Urinary bladder (tissue), 4 donors: ENCODE data around the gene BRPF1. TPM values are rescaled to one million over a fixed set of nuclear protein-coding genes. Genes with fewer than 3 reads are reported as not detected.
"Not testable (repeated sequence)": the region's sequence is repeated elsewhere in the genome, so short reads cannot be mapped to it uniquely, and the experiment has no call there.

ENCODE experiments used
- DNase-seq: peaks from one replicate; pipeline ENCODE4 v3.0.0-alpha.2; 2015; ENCODE audit errors: extremely low spot score
- H3K27ac ChIP-seq: one replicate; pipeline ENCODE4 v1.5.1; 2013; ENCODE audit warnings: low read depth, mild to moderate bottlenecking, moderate library complexity
- H3K36me3 ChIP-seq: one replicate; pipeline ENCODE4 v1.6.1; 2013; ENCODE audit warnings: mild to moderate bottlenecking, moderate library complexity; ENCODE audit not compliant: insufficient read depth
- H3K4me1 ChIP-seq: one replicate; pipeline ENCODE4 v1.6.1; 2013; ENCODE audit warnings: mild to moderate bottlenecking, moderate library complexity; ENCODE audit not compliant: insufficient read depth
- H3K4me3 ChIP-seq: one replicate; pipeline ENCODE4 v1.5.1; 2013; ENCODE audit warnings: low read depth, low read length
- WGBS: extraction: QIAGEN DNeasy Blood & Tissue Kit; methylation state at CpG from one replicate; pipeline ENCODE4 v1.1.7; 2013; 5-methylcytosine and 5-hydroxymethylcytosine counted together
- polyA plus RNA-seq: library from polyadenylated mRNA; stranded (reverse); fragments of 200-250 nt; gene quantifications from one replicate; pipeline ENCODE4 v1.2.3, GENCODE V29; 2013
- total RNA-seq: library from RNA; depleted of rRNA; stranded (reverse); fragments of >200 nt; gene quantifications from one replicate; pipeline ENCODE4 v1.2.3, GENCODE V29; 2014
- donor health status: healthy with polysubstance abuse.
- donor health status: healthy.

BRPF1 gene
- total and polyA plus RNA-seq, 2 donors, result 11.0 to 13.8 TPM

- Histone ChIP-seq H3K27ac (no peak overlapping the region), H3K4me1 (no peaks in the 10 kb centered on the region), H3K4me3 (peak overlapping the region; percentile 39), H3K36me3 (no peaks in the 10 kb centered on the region)
- 32% methylated on average over 17 of the region's 17 CpGs for WGBS
- DNase-seq, result no peak
Observed at GRCh38 chr3:9750556-9751411, 19.2 kb downstream of the BRPF1 start.

GRCh38 chr3:9754678-9755077 lies 23.1 kb downstream of the BRPF1 start:
- Histone ChIP-seq H3K27ac (no peak overlapping the region), H3K4me1 (no peaks in the 10 kb centered on the region), H3K4me3 (no peak overlapping the region), H3K36me3 (peaks cover 12% of the 10 kb centered on the region)
- no peak for DNase-seq
- WGBS, result 65% methylated on average over 8 of the region's 8 CpGs

GRCh38 chr3:9757427-9757826 lies 25.9 kb downstream of the BRPF1 start:
- 89% methylated on average over 13 of the region's 13 CpGs for WGBS
- peaks cover 12% of the 10 kb centered on the region for H3K36me3 ChIP-seq

GRCh38 chr3:9760779-9761505 lies 29.4 kb downstream of the BRPF1 start:
- 94% methylated on average over 10 of the region's 10 CpGs for WGBS
- H3K36me3 ChIP-seq, result peaks cover 12% of the 10 kb centered on the region

More at GRCh38 chr3:9757427-9757826, 25.9 kb downstream of the BRPF1 start:
- Histone ChIP-seq H3K27ac (no peak overlapping the region), H3K4me1 (no peaks in the 10 kb centered on the region), H3K4me3 (no peak overlapping the region)
- DNase-seq, result no peak

GRCh38 chr3:9761919-9762318 lies 30.4 kb downstream of the BRPF1 start:
- 94% methylated on average over 5 of the region's 5 CpGs for WGBS
- Histone ChIP-seq H3K4me3 (no peak overlapping the region), H3K27ac (no peak overlapping the region), H3K36me3 (peaks cover 8% of the 10 kb centered on the region), H3K4me1 (no peaks in the 10 kb centered on the region)
- DNase-seq, result no peak

More at GRCh38 chr3:9760779-9761505, 29.4 kb downstream of the BRPF1 start:
- no peak overlapping the region for H3K4me3 ChIP-seq
- H3K27ac ChIP-seq, result no peak overlapping the region
- no peaks in the 10 kb centered on the region for H3K4me1 ChIP-seq
- DNase-seq, result no peak

GRCh38 chr3:9762871-9763270 lies 31.3 kb downstream of the BRPF1 start:
- Histone ChIP-seq H3K4me3 (no peak overlapping the region), H3K4me1 (peaks cover 2% of the 10 kb centered on the region), H3K27ac (no peak overlapping the region), H3K36me3 (no peaks in the 10 kb centered on the region)
- 91% methylated on average over 8 of the region's 8 CpGs for WGBS
- DNase-seq, result no peak

GRCh38 chr3:9765865-9766264 lies 34.3 kb downstream of the BRPF1 start:
- Histone ChIP-seq H3K27ac (no peak overlapping the region), H3K4me1 (peaks cover 4% of the 10 kb centered on the region), H3K36me3 (no peaks in the 10 kb centered on the region), H3K4me3 (no peak overlapping the region)
- DNase-seq, result no peak
- WGBS, result 81% methylated on average over 4 of the region's 4 CpGs

GRCh38 chr3:9767418-9767817 lies 35.9 kb downstream of the BRPF1 start:
- H3K4me1 ChIP-seq, result peaks cover 4% of the 10 kb centered on the region
- WGBS, result 65% methylated on average over 7 of the region's 7 CpGs
- H3K36me3 ChIP-seq, result no peaks in the 10 kb centered on the region
- DNase-seq, result no peak
- H3K27ac ChIP-seq, result no peak overlapping the region
- H3K4me3 ChIP-seq, result no peak overlapping the region

- no peak for DNase-seq
- no peak overlapping the region for H3K27ac ChIP-seq
- 59% methylated on average over 6 of the region's 6 CpGs for WGBS
- H3K4me3 ChIP-seq, result no peak overlapping the region
- H3K4me1 ChIP-seq, result peaks cover 4% of the 10 kb centered on the region
- H3K36me3 ChIP-seq, result no peaks in the 10 kb centered on the region
Observed at GRCh38 chr3:9768141-9768775, 36.7 kb downstream of the BRPF1 start.

- Histone ChIP-seq H3K4me1 (peaks cover 4% of the 10 kb centered on the region), H3K27ac (no peak overlapping the region), H3K36me3 (no peaks in the 10 kb centered on the region), H3K4me3 (peak overlapping the region; percentile 61)
- no peak for DNase-seq
- 61% methylated on average over 5 of the region's 5 CpGs for WGBS
Observed at GRCh38 chr3:9769012-9769411, 37.5 kb downstream of the BRPF1 start.

GRCh38 chr3:9769426-9770275 lies 38.1 kb downstream of the BRPF1 start, which contains the start of gene CAMK1:
TSS of gene CAMK1 (minus strand) at chr3:9769947. CDS start at chr3:9767749, 2,198 bp downstream.
- H3K4me3 ChIP-seq, result peak within 1 kb of the TSS; percentile 61
- WGBS, result 1% methylated on average over 49 of the region's 49 CpGs
- peak within 1 kb of the TSS; percentile 81 for H3K27ac ChIP-seq
- DNase-seq, result no peak
- no peaks in the 10 kb centered on the region for H3K36me3 ChIP-seq
- peaks cover 4% of the 10 kb centered on the region for H3K4me1 ChIP-seq

GRCh38 chr3:9770276-9770812 lies 38.8 kb downstream of the BRPF1 start:
- peak overlapping the region; percentile 61 for H3K4me3 ChIP-seq
- H3K4me1 ChIP-seq, result peaks cover 4% of the 10 kb centered on the region
- 7% methylated on average over 15 of the region's 15 CpGs for WGBS
- H3K27ac ChIP-seq, result peak overlapping the region; percentile 81
- H3K36me3 ChIP-seq, result no peaks in the 10 kb centered on the region
- no peak for DNase-seq

- not testable (repeated sequence) for H3K4me3 ChIP-seq, H3K27ac ChIP-seq
Observed at GRCh38 chr3:9771007-9771406, 39.5 kb downstream of the BRPF1 start.

More at GRCh38 chr3:9771007-9771406, 39.5 kb downstream of the BRPF1 start:
- not testable (repeated sequence) for H3K4me1 ChIP-seq, DNase-seq, H3K36me3 ChIP-seq
- 85% methylated on average over 2 of the region's 2 CpGs for WGBS
